B cell (primary cell): ENCODE results near the gene PIGZ.

ENCODE experiments used
- CTCF ChIP-seq: fragments of 200-600 bp; IDR thresholded peaks from one replicate; pipeline ENCODE4 v1.8.0; 2022; ENCODE audit warnings: antibody characterized with exemption, mild to moderate bottlenecking
- EZH2 ChIP-seq: IDR thresholded peaks from 2 replicates; pipeline ENCODE4 v1.6.1; 2012; ENCODE audit warnings: borderline replicate concordance, low read depth, mild to moderate bottlenecking, moderate library complexity, low read length; ENCODE audit not compliant: insufficient read depth, poor library complexity, severe bottlenecking

- TF ChIP-seq CTCF (no peak), EZH2 (no peak)
Measured at GRCh38 chr3:196989721-196990262, 21.2 kb upstream of the PIGZ start.
